AG20443 (cell line): ENCODE measurements around the gene MKNK1.

ENCODE experiments used
- DNase-seq: peaks from one replicate; pipeline ENCODE4 v3.0.0; 2012; ENCODE audit warnings: low spot score, mixed read lengths

MKNK1 gene

DNA sequence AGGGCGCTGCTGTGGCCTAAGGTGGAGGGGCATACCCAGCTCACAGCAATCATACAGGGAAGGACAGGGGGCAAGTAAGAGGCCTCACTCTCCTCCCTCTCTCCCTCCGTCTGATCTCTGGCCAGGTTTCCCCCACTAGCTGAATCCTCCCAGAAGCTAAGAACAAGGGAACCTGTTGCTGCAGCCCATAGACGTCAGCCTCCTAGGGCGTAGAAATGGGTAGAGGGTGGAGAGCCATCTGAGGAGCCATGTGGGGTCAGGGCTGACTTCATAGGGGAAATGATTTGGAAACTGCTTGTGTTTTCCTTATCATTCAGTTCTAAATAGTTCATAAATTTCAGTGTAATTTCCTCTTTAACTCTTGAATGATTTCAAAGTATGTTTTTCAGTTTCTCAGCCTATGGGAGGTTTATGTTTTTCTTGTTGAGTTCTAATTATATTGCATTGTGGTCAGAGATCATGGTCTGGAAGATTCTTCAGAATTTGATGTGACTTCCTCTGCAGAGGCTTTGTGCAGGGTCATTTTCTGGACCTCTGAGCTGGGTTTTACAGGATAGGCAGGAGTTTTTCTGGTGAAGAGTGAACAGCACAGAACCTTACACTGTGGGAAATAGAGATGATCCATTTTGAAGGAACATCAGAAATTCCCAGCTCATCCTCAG is 14.8 kb upstream of the MKNK1 start:
- DNase-seq, result no peak

GRCh38 chr1:46617833-46618232 is 13.8 kb upstream of the MKNK1 start:
- DNase-seq, result no peak

GRCh38 chr1:46617108-46617800 is 13.2 kb upstream of the MKNK1 start:
- DNase-seq, result no peak

- DNase-seq, result peak; percentile 94
Measured at GRCh38 chr1:46616277-46617107, 12.4 kb upstream of the MKNK1 start, which contains the start of gene MOB3C. Gene MOB3C, minus strand, starts transcription at chr1:46616811. Its CDS starts 3,490 bp downstream, at chr1:46613321.

DNA sequence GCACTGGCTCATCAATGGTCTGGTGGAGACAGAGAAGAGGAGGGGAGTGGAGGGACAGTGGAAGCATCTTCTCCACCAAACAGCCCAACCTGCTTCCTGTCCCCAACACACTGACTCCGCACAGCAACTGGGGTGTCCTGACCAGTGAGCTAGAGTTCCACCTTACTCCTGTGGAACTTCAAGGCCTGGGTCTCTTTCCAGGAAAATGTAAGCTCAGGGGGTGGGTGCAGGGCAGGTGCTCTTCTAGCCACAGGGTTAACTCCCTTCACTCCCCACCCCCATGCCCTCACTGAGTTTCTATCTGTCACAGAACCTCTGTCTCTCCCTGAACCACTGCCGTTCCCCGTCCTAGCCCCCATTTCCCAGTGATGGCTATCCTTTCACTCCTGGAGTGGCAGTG is 11.7 kb upstream of the MKNK1 start:
- DNase-seq, result no peak

- no peak for DNase-seq
Measured at GRCh38 chr1:46615088-46615487, 11.0 kb upstream of the MKNK1 start.

GRCh38 chr1:46614604-46614984 is 10.5 kb upstream of the MKNK1 start:
- DNase-seq, result no peak

- peak; percentile 87 for DNase-seq
Measured at GRCh38 chr1:46613661-46614603, 9.9 kb upstream of the MKNK1 start.

DNA sequence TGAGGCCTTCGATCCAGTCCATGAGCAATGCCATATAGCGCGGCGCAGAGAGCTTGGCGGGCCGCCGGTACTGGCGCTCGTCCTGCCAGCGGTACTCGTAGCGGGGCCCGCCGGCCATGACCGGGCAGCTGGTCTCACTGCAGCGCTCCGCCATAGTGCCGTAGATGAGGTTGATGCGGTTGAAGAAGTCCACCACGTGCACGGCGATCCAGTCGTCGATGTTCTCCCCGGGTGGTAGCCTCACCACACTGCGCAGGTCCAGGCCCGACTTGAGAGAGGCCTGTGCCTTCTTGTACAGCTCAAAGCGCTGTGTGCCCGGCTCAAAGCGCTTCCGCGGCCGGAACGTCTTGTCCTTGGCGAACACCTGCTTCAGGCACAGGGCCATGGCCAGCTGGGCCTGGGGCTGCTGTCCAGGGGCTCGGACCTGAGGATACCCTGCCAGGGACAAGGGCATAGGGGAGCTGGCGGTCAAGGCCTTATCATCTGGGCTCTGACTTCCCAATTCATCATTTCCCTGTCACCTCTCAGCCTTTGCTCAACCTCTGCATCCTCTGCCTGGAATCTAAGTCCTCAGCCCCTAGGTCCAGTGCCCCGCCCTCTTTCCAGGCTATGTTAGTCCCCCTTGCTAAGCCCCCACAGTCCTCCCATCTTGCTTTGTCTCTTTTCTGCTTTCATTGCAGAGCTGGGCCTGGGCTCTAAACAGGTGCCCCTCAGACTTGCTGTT is 9.0 kb upstream of the MKNK1 start:
- no peak for DNase-seq

DNA sequence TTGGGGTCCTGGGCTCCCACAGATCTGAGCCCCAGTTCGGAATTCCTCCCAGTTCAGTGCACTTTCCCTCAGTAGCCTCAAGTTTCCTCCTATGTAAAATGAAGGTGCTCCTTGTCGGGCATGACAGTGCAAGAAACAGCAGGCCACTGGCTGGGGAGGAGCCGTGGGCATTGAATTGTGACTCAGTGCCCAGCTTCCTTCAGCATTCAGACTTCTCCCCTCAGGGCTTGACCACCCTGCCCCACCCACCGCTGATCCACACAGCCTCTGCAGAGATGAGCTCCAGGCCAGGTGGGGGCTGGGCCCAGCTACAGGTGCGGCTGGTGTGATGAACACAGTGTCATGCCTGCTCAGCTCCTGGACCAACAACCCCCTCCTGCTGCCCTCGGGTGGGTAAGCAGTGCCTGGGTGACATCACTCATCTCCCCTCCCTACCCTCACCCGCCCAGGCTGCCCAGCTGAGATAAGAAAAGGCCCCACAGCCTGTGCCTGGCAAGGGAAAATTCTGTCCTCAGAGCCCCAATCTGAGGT is 7.7 kb upstream of the MKNK1 start:
- no peak for DNase-seq

DNA sequence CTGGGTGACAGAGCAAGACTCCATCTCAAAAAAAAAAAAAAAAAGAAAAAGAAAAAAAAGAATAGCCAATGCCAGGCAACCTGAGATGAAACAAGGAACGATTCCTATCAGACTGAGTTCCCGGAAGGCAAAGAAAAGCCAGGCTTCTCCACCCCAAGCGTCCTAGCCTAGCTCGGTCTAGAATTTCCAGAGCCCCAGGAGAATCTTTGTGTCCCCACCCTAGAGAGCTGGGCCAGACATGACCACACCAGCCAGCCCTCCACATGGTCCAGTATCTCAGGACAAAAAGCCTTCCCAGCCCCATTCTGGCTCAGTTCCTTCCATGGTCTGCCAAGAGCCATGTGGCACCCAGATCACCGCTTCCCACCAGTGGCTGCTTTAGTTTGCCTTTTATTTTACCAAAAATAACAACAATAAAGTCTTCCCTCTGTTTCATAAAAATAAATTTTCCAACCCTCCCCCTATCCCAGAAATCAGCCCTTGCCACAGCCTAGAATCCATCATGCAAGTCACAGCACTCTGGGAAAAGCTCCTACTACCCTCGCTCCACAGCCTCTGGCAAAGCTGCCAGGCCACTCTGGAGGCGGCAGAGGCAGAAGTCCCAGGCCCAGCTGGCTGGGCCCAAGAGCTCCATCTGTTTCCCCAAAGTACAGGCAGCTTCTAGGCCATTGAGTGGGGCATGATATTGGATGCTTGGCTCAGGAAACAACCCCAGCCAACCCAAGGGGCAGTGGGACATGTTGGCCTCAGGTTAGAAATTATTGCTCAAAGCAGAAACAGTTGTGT is 3.5 kb upstream of the MKNK1 start:
- DNase-seq, result peak; percentile 17

GRCh38 chr1:46606255-46606965 is 2.3 kb upstream of the MKNK1 start:
- DNase-seq, result no peak

DNA sequence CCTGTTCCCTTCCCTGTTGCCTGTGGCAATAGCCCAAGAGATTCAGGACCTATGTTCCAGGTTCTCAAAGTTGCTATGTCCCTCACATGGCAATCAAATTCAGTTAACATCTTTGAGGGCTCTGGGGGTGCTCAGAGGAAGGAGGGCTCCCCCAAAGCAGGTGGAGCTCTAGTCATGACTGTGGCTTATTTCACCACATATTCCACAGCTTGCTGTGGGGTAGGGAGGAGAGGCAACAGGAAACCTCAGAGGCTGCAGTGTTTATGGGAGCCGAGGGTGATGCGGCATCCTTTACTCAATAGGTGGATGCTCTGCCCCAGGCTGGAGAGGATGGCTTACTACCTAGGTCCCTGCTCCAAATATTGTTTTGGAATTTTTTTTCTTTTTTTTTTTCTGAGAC is 1.2 kb upstream of the MKNK1 start:
- no peak for DNase-seq

- DNase-seq, result no peak
Measured at GRCh38 chr1:46603481-46603857, 599 bp downstream of the MKNK1 start.

GRCh38 chr1:46601257-46602007 is 2.6 kb downstream of the MKNK1 start:
- DNase-seq, result no peak

GRCh38 chr1:46599059-46599970 is 4.8 kb downstream of the MKNK1 start:
- DNase-seq, result no peak

- no peak for DNase-seq
Measured at GRCh38 chr1:46596846-46597245, 7.2 kb downstream of the MKNK1 start.

DNA sequence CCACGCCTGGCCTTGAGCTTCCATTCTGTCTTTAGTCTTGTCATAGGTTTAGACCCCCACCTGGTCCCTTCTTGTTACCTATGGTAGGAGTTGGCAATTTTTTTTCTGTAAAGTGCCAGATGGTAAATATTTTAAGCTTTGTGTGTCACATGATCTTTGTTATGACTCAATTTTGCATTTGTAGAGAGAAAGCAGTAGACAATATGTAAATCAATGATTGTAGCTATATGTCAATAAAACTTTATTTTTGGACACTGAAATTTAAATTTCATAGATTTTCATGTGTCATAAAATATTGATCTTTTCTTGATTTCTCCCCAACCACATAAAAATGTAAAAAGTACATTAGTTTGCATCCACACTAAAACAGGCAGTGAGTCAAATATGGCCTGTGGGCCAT is 8.0 kb downstream of the MKNK1 start:
- DNase-seq, result no peak
